ENCODE measurements around the gene C14orf180.

DNA sequence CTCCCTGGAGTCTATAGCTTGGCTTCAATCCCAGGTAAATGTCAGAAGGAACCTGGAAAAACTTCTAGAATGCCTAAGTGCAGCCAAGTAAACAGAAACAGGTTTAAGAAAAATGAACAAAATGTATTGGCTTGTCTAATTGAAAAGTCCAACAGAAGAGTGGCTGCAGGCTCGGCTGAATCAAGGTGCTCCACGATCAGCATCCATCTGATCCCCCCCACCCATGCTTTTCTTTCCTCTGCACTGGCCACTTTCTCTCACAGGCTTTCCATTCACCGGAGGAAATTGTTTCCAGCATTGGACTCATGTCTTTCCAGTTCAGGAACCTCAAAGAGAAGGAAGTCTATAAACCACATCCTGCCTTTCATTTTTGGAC is 42.0 kb upstream of the C14orf180 start:
- TF ChIP-seq, protein P1, sequence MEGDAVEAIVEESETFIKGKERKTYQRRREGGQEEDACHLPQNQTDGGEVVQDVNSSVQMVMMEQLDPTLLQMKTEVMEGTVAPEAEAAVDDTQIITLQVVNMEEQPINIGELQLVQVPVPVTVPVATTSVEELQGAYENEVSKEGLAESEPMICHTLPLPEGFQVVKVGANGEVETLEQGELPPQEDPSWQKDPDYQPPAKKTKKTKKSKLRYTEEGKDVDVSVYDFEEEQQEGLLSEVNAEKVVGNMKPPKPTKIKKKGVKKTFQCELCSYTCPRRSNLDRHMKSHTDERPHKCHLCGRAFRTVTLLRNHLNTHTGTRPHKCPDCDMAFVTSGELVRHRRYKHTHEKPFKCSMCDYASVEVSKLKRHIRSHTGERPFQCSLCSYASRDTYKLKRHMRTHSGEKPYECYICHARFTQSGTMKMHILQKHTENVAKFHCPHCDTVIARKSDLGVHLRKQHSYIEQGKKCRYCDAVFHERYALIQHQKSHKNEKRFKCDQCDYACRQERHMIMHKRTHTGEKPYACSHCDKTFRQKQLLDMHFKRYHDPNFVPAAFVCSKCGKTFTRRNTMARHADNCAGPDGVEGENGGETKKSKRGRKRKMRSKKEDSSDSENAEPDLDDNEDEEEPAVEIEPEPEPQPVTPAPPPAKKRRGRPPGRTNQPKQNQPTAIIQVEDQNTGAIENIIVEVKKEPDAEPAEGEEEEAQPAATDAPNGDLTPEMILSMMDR (conservative IDR thresholded peaks at IDR 0.05; ENCODE audit: low read depth, low read length) = no peak
- no peak for TF ChIP-seq EZH2 (IDR thresholded peaks at IDR 0.05; ENCODE audit: borderline replicate concordance, low read depth, low read length, poor library complexity, severe bottlenecking)

Measured in A673 (cell line).